CD4-positive, alpha-beta T cell treated with Interleukin-21 for 1 hour (primary cell): ENCODE measurements around the gene LFNG.

Experiments used
- DNase-seq: peaks from one replicate; pipeline ENCODE4 v3.0.0-alpha.2; 2020

The LFNG gene

GRCh38 chr7:2504128-2504888 lies 15.3 kb upstream of the LFNG start:
- DNase-seq: no peak

- no peak for DNase-seq
Observed at GRCh38 chr7:2504889-2505375, 14.6 kb upstream of the LFNG start.

- no peak for DNase-seq
Observed at GRCh38 chr7:2505401-2505800, 14.2 kb upstream of the LFNG start.

GRCh38 chr7:2507208-2507916 lies 12.2 kb upstream of the LFNG start:
- no peak for DNase-seq

- no peak for DNase-seq
Observed at GRCh38 chr7:2507917-2508306, 11.7 kb upstream of the LFNG start.

- peak; percentile 85 for DNase-seq
Observed at GRCh38 chr7:2508327-2509215, 11.0 kb upstream of the LFNG start.

GRCh38 chr7:2509298-2509906 lies 10.2 kb upstream of the LFNG start:
- no peak for DNase-seq

- no peak for DNase-seq
Observed at GRCh38 chr7:2510130-2510776, 9.3 kb upstream of the LFNG start.

- peak; percentile 67 for DNase-seq
Observed at GRCh38 chr7:2510909-2511768, 8.4 kb upstream of the LFNG start.

- DNase-seq: no peak
Observed at GRCh38 chr7:2511769-2512168, 7.8 kb upstream of the LFNG start.

- no peak for DNase-seq
Observed at GRCh38 chr7:2512179-2512661, 7.4 kb upstream of the LFNG start.

GRCh38 chr7:2512713-2513112 lies 6.9 kb upstream of the LFNG start:
- no peak for DNase-seq

- no peak for DNase-seq
Observed at GRCh38 chr7:2513702-2514101, 5.9 kb upstream of the LFNG start.

- no peak for DNase-seq
Observed at GRCh38 chr7:2514473-2515423, 4.8 kb upstream of the LFNG start.

- no peak for DNase-seq
Observed at GRCh38 chr7:2515424-2516193, 4.0 kb upstream of the LFNG start.

GRCh38 chr7:2516194-2516555 lies 3.4 kb upstream of the LFNG start:
- no peak for DNase-seq

- DNase-seq: no peak
Observed at GRCh38 chr7:2517026-2517425, 2.5 kb upstream of the LFNG start.

- no peak for DNase-seq
Observed at GRCh38 chr7:2517678-2518507, 1.7 kb upstream of the LFNG start.
